Islet precursor cell (in vitro differentiated cells): ENCODE measurements around the gene IFNLR1.
A peak's percentile ranks its signal among the peaks of the same experiment; 100 is the strongest.

ENCODE experiments used
- DNase-seq: peaks from one replicate; pipeline ENCODE4 v3.0.0-alpha.2; 2018

Gene IFNLR1

DNA sequence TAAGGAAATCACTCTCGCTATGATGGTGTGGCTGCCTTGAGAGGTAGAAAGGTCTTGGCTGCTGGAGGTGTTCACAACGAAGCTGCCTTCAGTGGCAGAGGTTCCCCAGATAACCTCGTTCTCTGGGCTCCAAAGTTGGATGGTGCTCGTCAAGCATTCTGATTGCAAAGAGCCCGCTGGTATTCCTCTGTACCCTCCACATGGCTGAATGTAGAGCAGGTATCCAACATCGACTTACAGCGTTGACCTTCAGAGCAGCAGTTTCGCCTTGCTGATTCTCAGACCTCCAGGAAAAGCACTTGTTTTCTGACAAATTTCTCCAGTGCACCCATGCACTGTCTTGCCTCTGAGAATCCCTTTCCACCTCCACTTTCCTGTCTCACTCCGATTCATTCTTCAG, 39.9 kb downstream of the IFNLR1 start:
- no peak for DNase-seq

DNA sequence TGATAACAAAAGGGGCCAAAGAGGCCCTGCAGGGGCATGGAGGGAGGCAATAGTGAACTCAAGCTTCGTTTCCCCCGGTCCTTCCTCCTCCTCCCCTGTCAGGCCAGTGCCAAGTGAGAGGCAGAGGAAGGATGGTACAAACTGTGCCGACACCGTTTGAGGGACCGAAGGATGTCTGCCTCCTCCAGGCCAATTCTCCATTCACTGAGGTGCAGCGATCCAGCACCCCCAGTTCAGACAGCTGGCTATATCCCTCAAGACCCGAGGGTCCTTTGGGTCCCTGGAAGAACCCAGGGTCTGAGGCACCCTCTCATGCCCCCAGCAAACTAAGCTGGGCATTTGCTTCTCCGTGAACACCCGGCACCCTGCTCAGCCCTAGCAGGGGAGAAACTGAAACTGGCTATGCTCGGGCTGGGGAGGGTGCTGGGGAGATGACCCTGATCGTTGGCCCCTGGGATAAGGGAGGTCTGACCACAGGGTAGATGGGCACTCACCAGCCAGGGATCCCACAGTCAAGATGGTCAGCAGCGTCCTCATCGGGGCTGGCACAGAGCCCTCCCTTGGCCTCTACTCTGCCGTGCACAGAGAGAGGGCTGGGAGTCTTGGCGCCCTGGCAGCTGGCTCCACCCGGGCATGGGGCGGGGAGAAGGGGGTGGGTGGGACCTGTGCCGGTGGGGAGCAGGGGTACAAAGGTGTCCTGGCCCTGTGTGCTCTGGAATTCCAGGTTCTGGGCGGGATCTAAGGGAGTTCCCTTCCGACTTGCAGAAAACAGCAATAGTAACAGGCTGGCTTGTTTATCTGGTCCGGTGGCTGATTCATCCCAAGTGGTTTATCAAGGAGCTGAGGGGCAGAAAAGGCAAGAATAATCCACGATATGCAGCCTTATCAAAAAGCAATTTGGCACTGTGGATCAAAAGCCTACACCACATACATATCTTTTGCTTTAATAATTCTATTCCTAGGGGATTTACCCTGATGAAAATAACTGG, 44.2 kb downstream of the IFNLR1 start, which contains the start of gene IL22RA1:
TSS of gene IL22RA1 (minus strand) at position 595 of the 989 bp plus-strand sequence. CDS start at position 537, 58 bp downstream.
- no peak for DNase-seq

DNA sequence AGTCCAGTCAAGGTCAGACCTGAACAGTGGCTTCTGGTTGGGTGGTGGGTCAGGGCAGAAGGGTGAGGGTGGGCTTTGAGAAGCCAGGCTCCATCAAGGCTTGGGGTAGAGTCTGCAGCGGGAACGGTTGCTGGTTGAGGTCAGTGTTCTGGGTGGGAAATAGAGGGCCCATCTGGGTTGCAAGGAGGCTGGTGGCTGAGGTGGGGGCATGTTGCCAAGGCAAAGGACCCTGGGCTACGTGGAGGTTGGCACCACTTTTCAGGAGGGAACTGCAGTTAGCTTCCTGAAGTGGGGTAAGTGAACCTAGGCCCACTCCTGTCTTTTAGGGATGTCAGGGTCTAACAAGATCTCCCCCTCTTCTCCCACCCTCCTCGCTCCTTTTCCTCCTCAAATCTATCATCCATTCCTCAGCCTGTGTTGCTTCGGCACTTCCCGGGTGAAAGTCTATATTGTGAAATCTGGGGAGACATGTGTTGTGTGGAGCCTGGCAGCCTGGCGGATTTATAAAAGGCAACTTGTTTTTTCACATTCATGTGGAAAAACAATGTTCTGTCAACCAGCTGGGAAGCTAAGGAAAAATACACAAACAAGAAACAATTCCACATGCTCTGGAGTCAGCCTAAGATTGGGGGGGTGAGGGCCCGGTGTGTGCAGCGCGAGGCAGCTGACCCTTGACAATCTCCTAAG, 45.6 kb downstream of the IFNLR1 start:
- DNase-seq = no peak

DNA sequence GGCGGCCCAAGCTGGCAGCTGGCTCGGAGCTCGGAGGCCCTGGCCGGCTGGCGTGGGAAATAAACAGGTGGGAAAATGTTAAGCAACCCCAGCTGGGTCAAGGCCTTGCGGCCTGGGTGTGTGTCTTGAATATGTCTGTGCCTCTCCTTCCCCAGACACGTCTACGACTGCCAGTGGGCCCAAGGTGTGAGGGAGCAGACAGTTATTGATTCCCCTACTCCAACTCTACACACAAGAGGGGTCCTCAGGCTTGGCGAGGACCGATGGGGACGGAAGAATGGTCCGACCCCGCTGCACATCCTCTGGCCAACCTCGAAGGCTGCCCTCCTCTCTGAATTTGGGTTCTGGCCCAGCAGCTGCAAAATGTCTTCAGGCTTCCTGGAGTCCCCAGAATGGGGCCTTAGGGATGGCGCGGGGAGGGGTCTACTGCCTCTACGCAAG, 46.3 kb downstream of the IFNLR1 start:
- no peak for DNase-seq

- DNase-seq = no peak
These were observed 47.2 kb downstream of the IFNLR1 start for GRCh38 chr1:24139841-24140425.

DNA sequence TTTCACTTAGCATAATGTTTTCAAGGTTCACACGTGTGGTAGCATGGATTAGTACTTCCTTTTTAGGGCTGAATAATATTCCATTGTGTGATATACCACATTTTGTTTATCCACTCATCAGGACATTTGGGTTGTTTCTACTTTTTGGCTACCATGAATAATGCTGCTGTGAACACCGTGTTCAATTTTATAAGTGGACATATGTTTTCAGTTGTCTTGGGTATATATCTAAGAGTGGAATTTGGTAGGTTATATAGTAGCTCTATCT, 47.9 kb downstream of the IFNLR1 start:
- no peak for DNase-seq

DNA sequence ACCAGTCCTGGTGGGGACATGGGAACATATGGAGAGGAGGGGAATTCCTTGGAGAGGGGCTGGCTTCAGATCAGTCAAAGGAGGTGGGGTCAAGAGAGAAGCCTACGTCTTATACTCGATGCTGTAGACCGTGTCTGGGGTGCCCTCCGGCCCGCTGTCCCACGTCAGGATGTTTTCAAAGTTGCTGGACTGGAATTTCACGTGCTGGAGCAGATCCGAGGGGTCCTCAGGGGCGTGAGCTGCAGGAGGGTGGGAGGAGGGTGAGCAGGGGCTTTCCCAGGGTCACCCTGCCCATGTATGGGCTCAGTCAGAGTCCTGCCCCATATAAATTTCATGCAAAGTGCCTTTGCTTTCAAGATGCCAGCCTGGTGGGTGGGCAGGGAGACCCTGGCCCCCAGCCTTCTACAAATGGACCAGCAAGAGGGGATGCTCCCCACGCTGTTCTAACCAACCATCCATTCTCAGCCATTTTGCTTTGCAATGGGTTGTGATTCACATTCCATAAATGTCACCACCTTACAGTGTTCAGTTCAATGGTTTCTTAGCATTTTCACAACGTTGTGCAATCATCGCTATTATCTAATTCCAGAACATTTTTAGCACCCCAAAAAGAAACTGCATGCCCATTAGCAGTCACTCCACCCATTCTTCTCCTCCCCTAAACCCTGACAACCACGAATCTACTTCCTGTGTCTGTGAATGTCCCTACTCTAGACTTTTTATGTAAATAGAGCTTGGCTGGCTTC, 48.4 kb downstream of the IFNLR1 start:
- no peak for DNase-seq

DNA sequence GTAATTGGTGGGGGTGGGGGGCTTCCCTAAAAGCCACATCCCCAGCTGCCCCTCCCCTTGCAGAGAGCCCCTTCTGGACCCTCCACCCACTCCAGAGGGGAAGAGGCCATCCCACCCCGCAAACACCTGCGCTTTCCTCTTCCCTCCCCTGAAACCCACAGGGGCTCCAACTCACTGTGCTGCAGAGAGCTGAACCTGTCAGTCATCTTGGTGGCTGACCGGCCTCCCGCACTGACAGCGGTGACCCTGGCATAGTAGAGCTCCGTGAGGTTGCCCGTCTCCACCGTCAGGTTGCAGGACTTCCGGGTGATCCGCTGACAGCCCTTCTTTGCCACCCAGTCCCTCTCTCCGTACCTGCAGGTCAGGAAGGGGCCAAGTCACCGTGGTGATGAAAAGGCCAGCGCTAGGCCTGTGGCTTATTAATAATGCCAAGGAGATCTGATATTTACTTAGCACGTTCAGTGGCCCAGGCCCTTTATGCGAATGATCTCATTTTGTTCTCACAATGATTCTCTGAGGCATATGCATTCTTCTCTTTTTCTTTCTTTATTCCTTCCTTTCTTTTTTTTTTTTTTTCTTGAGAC, 50.0 kb downstream of the IFNLR1 start:
- DNase-seq = no peak

GRCh38 chr1:24134376-24134775, 52.7 kb downstream of the IFNLR1 start:
- no peak for DNase-seq

DNA sequence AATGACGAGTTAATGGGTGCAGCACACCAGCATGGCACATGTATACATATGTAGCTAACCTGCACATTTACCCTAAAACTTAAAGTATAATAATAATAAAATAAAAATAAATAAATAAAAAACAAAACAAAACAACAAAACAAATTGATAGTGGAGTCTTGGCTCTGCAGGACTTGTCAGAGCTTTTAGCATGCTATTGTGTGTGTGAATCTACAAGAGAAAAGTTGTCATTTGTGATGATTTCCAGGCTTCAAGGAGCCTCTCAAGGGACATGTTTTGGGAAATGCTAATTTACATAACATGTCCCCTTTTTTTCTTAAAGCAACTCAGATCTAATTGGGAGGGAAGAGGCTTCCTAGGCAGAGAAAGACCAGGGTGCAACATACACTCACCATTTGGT, 53.3 kb downstream of the IFNLR1 start:
- no peak for DNase-seq

- no peak for DNase-seq
These were observed 56.7 kb downstream of the IFNLR1 start for GRCh38 chr1:24130385-24130784.

DNA sequence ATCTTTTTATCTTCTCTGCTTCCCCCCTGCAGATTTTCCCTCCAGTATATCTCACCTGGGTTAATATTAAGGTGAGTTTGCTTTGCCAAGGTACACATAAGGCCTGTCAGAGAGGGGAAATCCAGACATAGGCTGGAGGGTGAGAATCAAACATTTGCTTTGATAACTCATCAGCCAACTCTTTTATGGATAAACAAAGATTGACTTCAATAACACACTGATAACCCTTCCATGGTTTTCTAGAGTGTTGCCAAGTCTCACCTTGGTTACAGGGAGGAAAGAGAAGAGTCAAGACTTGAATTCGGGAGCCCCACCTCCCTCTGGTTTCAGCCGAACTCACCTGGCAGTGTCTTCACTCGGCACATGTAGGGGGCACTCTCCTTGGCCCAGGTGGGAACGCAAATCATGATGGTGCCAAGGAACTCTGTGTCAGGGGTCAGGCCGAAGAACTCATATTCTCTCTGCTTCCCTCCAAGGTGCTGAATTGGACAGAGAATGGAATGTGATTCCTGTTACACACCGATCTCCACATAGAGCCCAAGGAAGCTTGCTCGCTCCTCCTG, 59.2 kb downstream of the IFNLR1 start:
- DNase-seq = peak; percentile 44

DNA sequence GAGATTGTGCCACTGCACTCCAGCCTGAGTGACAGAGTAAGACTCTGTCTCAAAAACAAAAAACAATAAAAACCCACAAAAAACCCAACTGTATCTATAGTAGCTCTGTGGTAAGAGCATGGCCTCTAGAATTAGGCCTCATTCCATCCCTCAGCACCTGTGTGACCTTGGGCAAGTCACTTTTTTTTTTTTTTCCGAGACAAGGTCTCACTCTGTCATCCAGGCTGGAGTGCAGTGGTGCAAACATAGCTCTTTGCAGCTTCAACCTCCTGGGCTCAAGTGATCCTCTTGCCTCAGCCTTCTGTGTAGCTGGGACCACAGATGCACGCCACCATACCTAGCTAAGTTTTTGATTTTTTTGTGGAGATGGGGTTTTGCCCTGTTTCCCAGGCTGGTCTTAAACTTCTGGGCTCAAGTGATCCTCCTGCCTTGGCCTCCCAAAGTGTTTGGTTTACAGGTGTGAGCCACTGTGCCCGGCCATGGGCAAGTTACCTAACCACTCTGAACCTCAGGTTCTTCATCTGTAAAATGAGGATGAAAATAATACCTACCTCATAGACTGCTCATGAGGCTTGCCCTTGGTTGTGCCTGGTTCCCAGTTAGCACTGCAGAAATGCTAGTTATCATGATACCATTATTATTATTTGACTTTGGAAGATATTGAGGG, 59.8 kb downstream of the IFNLR1 start:
- no peak for DNase-seq

- DNase-seq = no peak
These were observed 60.4 kb downstream of the IFNLR1 start for GRCh38 chr1:24126672-24127023.

- peak; percentile 46 for DNase-seq
These were observed 60.9 kb downstream of the IFNLR1 start for GRCh38 chr1:24126018-24126671.

- DNase-seq = no peak
These were observed 61.6 kb downstream of the IFNLR1 start for GRCh38 chr1:24125456-24125855.

DNA sequence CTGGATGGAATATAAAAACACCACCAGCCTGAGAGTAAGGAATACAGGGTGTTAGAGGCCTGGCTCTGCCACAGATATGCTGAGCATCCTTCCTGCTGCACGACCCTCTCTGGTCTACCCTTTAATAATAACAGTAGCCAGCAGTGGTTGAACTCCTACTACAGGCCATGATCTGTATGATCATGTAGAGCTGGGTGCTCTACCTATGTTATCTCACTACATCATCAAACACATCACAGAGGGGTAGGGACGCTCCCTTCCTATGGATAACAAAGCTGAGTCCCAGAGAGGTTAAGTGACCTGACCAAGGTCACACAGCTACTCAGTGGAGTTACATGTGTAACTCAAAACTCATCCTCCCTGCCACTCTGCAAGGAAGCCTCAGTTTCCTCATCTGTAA, 62.1 kb downstream of the IFNLR1 start:
- DNase-seq = no peak

- DNase-seq = no peak
These were observed 63.5 kb downstream of the IFNLR1 start for GRCh38 chr1:24123611-24124010.

DNA sequence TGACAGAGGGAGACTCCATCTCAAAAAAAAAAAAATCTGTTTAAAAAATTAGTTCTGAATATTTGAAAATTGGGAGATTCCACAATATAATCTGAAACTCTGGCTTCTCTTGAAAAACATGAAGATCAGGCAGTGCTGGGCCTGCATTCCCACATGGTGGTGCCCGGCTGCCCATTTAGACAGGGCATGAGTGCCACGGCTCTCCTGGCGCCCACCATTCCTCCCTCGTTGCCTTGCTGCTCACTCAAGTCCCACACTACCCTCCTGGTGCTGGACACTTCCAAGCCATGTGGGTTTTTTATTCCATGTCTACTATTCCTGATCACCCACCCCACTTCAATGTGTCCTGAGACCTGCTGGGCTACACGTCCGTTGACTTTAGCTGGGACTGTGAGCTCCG, 64.3 kb downstream of the IFNLR1 start:
- DNase-seq = no peak

GRCh38 chr1:24121406-24121805, 65.7 kb downstream of the IFNLR1 start:
- no peak for DNase-seq

GRCh38 chr1:24120965-24121364, 66.1 kb downstream of the IFNLR1 start:
- DNase-seq = no peak
